HEK293 (cell line): ENCODE data around the gene NHLH1.

Experiments
- GLI2 ChIP-seq: fragments of 450-650 bp; formaldehyde crosslinking; IDR thresholded peaks from 2 replicates; pipeline ENCODE4; 2017; ENCODE audit warnings: missing biosample characterization, missing genetic modification characterization, low read depth, borderline replicate concordance
- GLI4 ChIP-seq: fragments of 450-650 bp; formaldehyde crosslinking; IDR thresholded peaks from 2 replicates; pipeline ENCODE4 v1.5.1; 2016; ENCODE audit warnings: missing biosample characterization, missing genetic modification characterization
- MZF1 ChIP-seq: fragments of 450-650 bp; formaldehyde crosslinking; IDR thresholded peaks from 2 replicates; pipeline ENCODE4 v1.5.1; 2017; ENCODE audit warnings: missing biosample characterization, missing genetic modification characterization, borderline replicate concordance
- PRDM2 ChIP-seq: fragments of 450-650 bp; formaldehyde crosslinking; IDR thresholded peaks from 2 replicates; pipeline ENCODE4 v1.5.1; 2016; ENCODE audit warnings: missing biosample characterization, missing genetic modification characterization, borderline replicate concordance
- SP2 ChIP-seq: fragments of 450-650 bp; formaldehyde crosslinking; IDR thresholded peaks from 2 replicates; pipeline ENCODE4 v1.5.1; 2016; ENCODE audit warnings: missing biosample characterization, missing genetic modification characterization
- ZBTB10 ChIP-seq: fragments of 450-650 bp; formaldehyde crosslinking; IDR thresholded peaks from 2 replicates; pipeline ENCODE4 v1.5.1; 2016; ENCODE audit warnings: missing biosample characterization, missing genetic modification characterization
- ZBTB26 ChIP-seq: fragments of 450-650 bp; formaldehyde crosslinking; optimal IDR thresholded peaks from 2 replicates; pipeline ENCODE3; 2016; ENCODE audit warnings: missing biosample characterization, mild to moderate bottlenecking, missing genetic modification characterization
- ZBTB49 ChIP-seq: fragments of 450-650 bp; formaldehyde crosslinking; IDR thresholded peaks from 2 replicates; pipeline ENCODE4 v1.5.1; 2016; ENCODE audit warnings: missing biosample characterization, missing genetic modification characterization, low read depth
- ZFHX2 ChIP-seq: fragments of 450-650 bp; formaldehyde crosslinking; conservative IDR thresholded peaks from 2 replicates; pipeline ENCODE4 v1.5.1; 2016; ENCODE audit warnings: missing biosample characterization, missing genetic modification characterization
- ZFP37 ChIP-seq: fragments of 450-650 bp; formaldehyde crosslinking; IDR thresholded peaks from 2 replicates; pipeline ENCODE4 v1.5.1; 2016; ENCODE audit warnings: missing biosample characterization, missing genetic modification characterization
- ZIC2 ChIP-seq: fragments of 450-650 bp; formaldehyde crosslinking; IDR thresholded peaks from 2 replicates; pipeline ENCODE4 v1.5.1; 2016; ENCODE audit warnings: missing biosample characterization, missing genetic modification characterization
- ZNF221 ChIP-seq: fragments of 450-650 bp; formaldehyde crosslinking; IDR thresholded peaks from 2 replicates; pipeline ENCODE4 v1.5.1; 2017; ENCODE audit warnings: missing biosample characterization, missing genetic modification characterization, borderline replicate concordance
- ZNF23 ChIP-seq: fragments of 450-650 bp; formaldehyde crosslinking; IDR thresholded peaks from 2 replicates; pipeline ENCODE4 v1.5.1; 2016; ENCODE audit warnings: missing biosample characterization, missing genetic modification characterization, borderline replicate concordance
- ZNF354C ChIP-seq: fragments of 450-650 bp; formaldehyde crosslinking; IDR thresholded peaks from 2 replicates; pipeline ENCODE4 v1.5.1; 2016; ENCODE audit warnings: missing biosample characterization, missing genetic modification characterization, low read depth, borderline replicate concordance
- ZNF398 ChIP-seq: fragments of 450-650 bp; formaldehyde crosslinking; IDR thresholded peaks from 2 replicates; pipeline ENCODE4 v1.5.1; 2017; ENCODE audit warnings: missing biosample characterization, missing genetic modification characterization
- ZNF426 ChIP-seq: fragments of 450-650 bp; formaldehyde crosslinking; IDR thresholded peaks from 2 replicates; pipeline ENCODE4 v1.5.1; 2017; ENCODE audit warnings: missing biosample characterization, missing genetic modification characterization, mild to moderate bottlenecking, inconsistent platforms, moderate library complexity
- ZNF571 ChIP-seq: fragments of 450-650 bp; formaldehyde crosslinking; IDR thresholded peaks from 2 replicates; pipeline ENCODE4 v1.5.0; 2017; ENCODE audit warnings: missing biosample characterization, missing genetic modification characterization
- ZNF585B ChIP-seq: fragments of 450-650 bp; formaldehyde crosslinking; IDR thresholded peaks from 2 replicates; pipeline ENCODE4 v1.5.1; 2016; ENCODE audit warnings: missing biosample characterization, missing genetic modification characterization
- ZNF704 ChIP-seq: fragments of 450-650 bp; formaldehyde crosslinking; IDR thresholded peaks from 2 replicates; pipeline ENCODE4 v1.5.1; 2016; ENCODE audit warnings: missing biosample characterization, missing genetic modification characterization
- ZNF707 ChIP-seq: fragments of 450-650 bp; formaldehyde crosslinking; IDR thresholded peaks from 2 replicates; pipeline ENCODE4 v1.5.1; 2016; ENCODE audit warnings: missing biosample characterization, missing genetic modification characterization
- ZSCAN18 ChIP-seq: fragments of 450-650 bp; formaldehyde crosslinking; IDR thresholded peaks from 2 replicates; pipeline ENCODE4 v1.5.1; 2016; ENCODE audit warnings: missing biosample characterization, missing genetic modification characterization

The NHLH1 gene

DNA sequence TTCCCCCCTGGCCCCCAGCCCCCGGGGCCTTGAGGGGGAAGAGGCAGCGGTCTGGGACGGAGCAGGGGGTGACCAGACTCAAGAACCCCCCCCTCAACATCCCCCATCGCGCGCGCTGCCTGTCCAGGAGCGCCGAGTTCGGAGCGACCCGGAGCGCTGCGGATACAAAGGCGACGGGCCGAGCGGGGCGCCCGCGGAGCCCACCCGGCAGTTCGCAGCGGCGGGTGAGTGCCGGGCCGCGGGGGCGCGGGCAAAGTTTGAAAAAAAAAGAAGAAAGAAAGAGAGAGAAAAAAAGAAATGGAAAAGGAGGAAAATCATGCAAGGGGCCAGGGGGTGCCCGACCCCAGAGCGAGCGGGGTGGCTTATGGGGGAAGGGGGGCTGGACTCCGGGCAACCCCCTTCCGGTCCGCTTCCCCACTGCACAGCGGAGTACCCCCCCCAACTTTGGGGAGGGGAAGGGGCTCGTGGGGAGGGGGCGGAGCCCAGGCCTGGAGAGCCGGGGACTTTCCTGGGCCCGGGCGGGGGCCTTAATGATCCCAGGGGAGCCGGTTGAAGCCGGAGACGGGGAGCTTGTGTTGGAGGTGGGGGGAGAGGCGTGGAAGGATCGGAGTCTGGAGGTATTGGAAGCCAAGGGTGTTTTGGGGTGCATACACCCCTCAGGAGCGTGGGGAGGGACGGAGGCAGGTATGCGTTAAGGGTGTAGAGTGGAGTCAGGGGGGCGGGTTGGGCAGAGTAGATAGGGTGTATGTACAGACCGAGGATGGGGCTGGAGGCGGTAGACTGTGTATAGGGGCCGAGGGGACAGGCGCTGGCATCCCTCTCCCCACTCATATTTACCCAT, 34.0 kb downstream of the NHLH1 start (continued):
- TF ChIP-seq PRDM2 = no peak
- TF ChIP-seq GLI2 (tag by site-specific recombination) = no peak
- TF ChIP-seq ZNF221 (tag by site-specific recombination) = no peak
- TF ChIP-seq ZNF23 = no peak
- no peak for TF ChIP-seq ZNF585B (tag by site-specific recombination)
- TF ChIP-seq ZNF704 (tag by site-specific recombination) = no peak
- peak; percentile 36; the same call in 1 of the 2 replicates for TF ChIP-seq ZIC2 (tag by site-specific recombination)
- no peak for TF ChIP-seq ZNF354C (tag by site-specific recombination)
- TF ChIP-seq ZNF707 (tag by site-specific recombination) = no peak
- no peak for TF ChIP-seq ZSCAN18
- no peak for TF ChIP-seq GLI4 (tag by site-specific recombination)
- no peak; the same call in none of the 2 replicates for TF ChIP-seq ZBTB10 (tag by site-specific recombination)
- no peak for TF ChIP-seq ZFP37 (tag by site-specific recombination)
- peak; percentile 13; the same call in 1 of the 2 replicates for TF ChIP-seq SP2 (tag by site-specific recombination)
- TF ChIP-seq ZFHX2 (tag by site-specific recombination) = no peak
- no peak for TF ChIP-seq ZBTB49 (tag by site-specific recombination)
- TF ChIP-seq ZBTB26 = peak; percentile 37
- peak; percentile 75 for TF ChIP-seq ZNF398 (tag by site-specific recombination)
- TF ChIP-seq ZNF571 (tag by site-specific recombination) = no peak
- TF ChIP-seq ZNF426 (tag by site-specific recombination) = no peak
- no peak for TF ChIP-seq MZF1 (tag by site-specific recombination)
